ENCODE measurements around the gene ELL. TPM values are rescaled to one million over a fixed set of nuclear protein-coding genes. Genes with fewer than 3 reads are reported as not detected.

The ELL gene
- total RNA-seq, 1 experiment from 2014 or later, result 18.6 TPM

GRCh38 chr19:18439025-18439909 is 82.6 kb downstream of the ELL start:
- BruUV-seq (replicated peaks), result no TSS peak
- H3K27me3 ChIP-seq (ENCODE audit: control insufficient read depth, insufficient read depth, low read length), result no peaks in the 10 kb centered on the region
- no peak for DNase-seq (ENCODE audit: low read depth, low spot score)
- no peaks in the 10 kb centered on the region for H3K36me3 ChIP-seq (ENCODE audit: control insufficient read depth, insufficient read depth, low read length)
- peaks cover 35% of the 10 kb centered on the region for H3K4me1 ChIP-seq (ENCODE audit: control insufficient read depth, insufficient read depth, low read length)
- TF ChIP-seq POLR2AphosphoS5 (IDR thresholded peaks at IDR 0.05; ENCODE audit: low read depth, low read length) (no peak), SIN3A (IDR thresholded peaks at IDR 0.05; ENCODE audit: borderline replicate concordance, insufficient read depth, low read depth, low read length) (no peak), REST (IDR thresholded peaks at IDR 0.05; ENCODE audit: insufficient read depth in 1 of 2, low read depth in 2 of 2, low read length in 1 of 2) (no peak), TCF7L2 (IDR thresholded peaks at IDR 0.05; ENCODE audit: low read depth, low read length) (no peak), CTCF (IDR thresholded peaks at IDR 0.05) (no peak)
- no peak overlapping the region for H3K4me3 ChIP-seq (ENCODE audit: low read depth in 2 of 2, low read length in 2 of 2)
- ATAC-seq, result no peak; the same call in 1 of the 2 replicates
- in situ Hi-C loops (cut with HindIII; ENCODE audit: low pct_unique_long_range_greater_than_20kb, low sequenced_read_pairs), result no loop called here
- CTCF ChIA-PET, result interaction anchor here (0.7 kb wide), 1 partner anchor 441 kb away, joined by 3 read pairs; no protein-coding TSS in a partner anchor
- peak overlapping the region; percentile 88 for H3K27ac ChIP-seq (ENCODE audit: low read length)
- no peaks in the 10 kb centered on the region for H3K9me3 ChIP-seq (ENCODE audit: control insufficient read depth, insufficient read depth, low read depth, low read length)
- intact Hi-C loops (cut with micrococcal nuclease; ENCODE audit: unreplicated experiment), result no loop called here
- POLR2A ChIA-PET, result interaction anchor here (0.6 kb wide), 1 partner anchor 118 kb away, joined by 6 read pairs; the partner anchor contains the start of gene KXD1

- ChIA-PET POLR2A (no interaction called here), CTCF (no interaction called here)
- in situ Hi-C loops (cut with HindIII; ENCODE audit: low pct_unique_long_range_greater_than_20kb, low sequenced_read_pairs) (no loop called here), intact Hi-C loops (cut with micrococcal nuclease; ENCODE audit: unreplicated experiment) (no loop called here)
- ATAC-seq, result peak; percentile 15
- H3K9me3 ChIP-seq (ENCODE audit: control insufficient read depth, insufficient read depth, low read depth, low read length), result no peaks in the 10 kb centered on the region
- peaks cover 38% of the 10 kb centered on the region for H3K4me1 ChIP-seq (ENCODE audit: control insufficient read depth, insufficient read depth, low read length)
- no peaks in the 10 kb centered on the region for H3K27me3 ChIP-seq (ENCODE audit: control insufficient read depth, insufficient read depth, low read length)
- no peak for TF ChIP-seq TCF7L2 (IDR thresholded peaks at IDR 0.05; ENCODE audit: low read depth, low read length)
- no peak; the same call in 1 of the 2 replicates for TF ChIP-seq POLR2AphosphoS5 (IDR thresholded peaks at IDR 0.05; ENCODE audit: low read depth, low read length)
- no peak for TF ChIP-seq REST (IDR thresholded peaks at IDR 0.05; ENCODE audit: insufficient read depth in 1 of 2, low read depth in 2 of 2, low read length in 1 of 2)
- no peak for DNase-seq (ENCODE audit: low read depth, low spot score)
- H3K4me3 ChIP-seq (ENCODE audit: low read depth in 2 of 2, low read length in 2 of 2), result peak overlapping the region; percentile 42 to 65
- no TSS peak for BruUV-seq (replicated peaks)
- H3K27ac ChIP-seq (ENCODE audit: low read length), result peak overlapping the region; percentile 88
- H3K36me3 ChIP-seq (ENCODE audit: control insufficient read depth, insufficient read depth, low read length), result no peaks in the 10 kb centered on the region
Measured at GRCh38 chr19:18438331-18439024, 83.4 kb downstream of the ELL start.
